Measurements from ENCODE around the gene PDCD1. TPM values are rescaled to one million over a fixed set of nuclear protein-coding genes. Genes with fewer than 3 reads are reported as not detected.

PDCD1 gene
- total RNA-seq, 1 donor from 2014 or later: not detected

- Mint-ChIP-seq H3K9me3 (ENCODE audit: unreplicated experiment) (no peaks in the 10 kb centered on the region), H3K27ac (ENCODE audit: unreplicated experiment) (peak overlapping the region; percentile 18), H3K4me1 (ENCODE audit: unreplicated experiment) (peaks cover 2% of the 10 kb centered on the region), H3K4me3 (ENCODE audit: unreplicated experiment) (no peak overlapping the region), H3K36me3 (ENCODE audit: low read depth, unreplicated experiment) (peaks cover 3% of the 10 kb centered on the region), H3K27me3 (ENCODE audit: unreplicated experiment) (peaks cover 6% of the 10 kb centered on the region)
- no peak for TF ChIP-seq CTCF (IDR thresholded peaks at IDR 0.05; ENCODE audit: unreplicated experiment)
- no peak for DNase-seq (ENCODE audit: low spot score)
These were observed 36.2 kb upstream of the PDCD1 start for GRCh38 chr2:241894681-241895426.

GRCh38 chr2:241894056-241894641 lies 35.5 kb upstream of the PDCD1 start:
- Mint-ChIP-seq H3K36me3 (ENCODE audit: low read depth, unreplicated experiment) (peaks cover 10% of the 10 kb centered on the region), H3K27me3 (ENCODE audit: unreplicated experiment) (peaks cover 5% of the 10 kb centered on the region), H3K27ac (ENCODE audit: unreplicated experiment) (no peak overlapping the region)

GRCh38 chr2:241893265-241893664 lies 34.6 kb upstream of the PDCD1 start:
- Mint-ChIP-seq H3K9me3 (ENCODE audit: unreplicated experiment) (no peaks in the 10 kb centered on the region), H3K4me3 (ENCODE audit: unreplicated experiment) (no peak overlapping the region), H3K4me1 (ENCODE audit: unreplicated experiment) (peaks cover 4% of the 10 kb centered on the region), H3K27ac (ENCODE audit: unreplicated experiment) (no peak overlapping the region), H3K36me3 (ENCODE audit: low read depth, unreplicated experiment) (peaks cover 15% of the 10 kb centered on the region), H3K27me3 (ENCODE audit: unreplicated experiment) (peaks cover 7% of the 10 kb centered on the region)
- DNase-seq (ENCODE audit: low spot score): no peak
- TF ChIP-seq CTCF (IDR thresholded peaks at IDR 0.05; ENCODE audit: unreplicated experiment): no peak

More at GRCh38 chr2:241894056-241894641, 35.5 kb upstream of the PDCD1 start:
- no peak for TF ChIP-seq CTCF (IDR thresholded peaks at IDR 0.05; ENCODE audit: unreplicated experiment)
- peaks cover 4% of the 10 kb centered on the region for H3K4me1 Mint-ChIP-seq (ENCODE audit: unreplicated experiment)
- H3K4me3 Mint-ChIP-seq (ENCODE audit: unreplicated experiment): no peak overlapping the region
- no peak for DNase-seq (ENCODE audit: low spot score)
- H3K9me3 Mint-ChIP-seq (ENCODE audit: unreplicated experiment): no peaks in the 10 kb centered on the region

GRCh38 chr2:241892299-241893137 lies 33.8 kb upstream of the PDCD1 start:
- DNase-seq (ENCODE audit: low spot score): no peak
- Mint-ChIP-seq H3K4me3 (ENCODE audit: unreplicated experiment) (no peak overlapping the region), H3K4me1 (ENCODE audit: unreplicated experiment) (peaks cover 4% of the 10 kb centered on the region), H3K27me3 (ENCODE audit: unreplicated experiment) (peaks cover 10% of the 10 kb centered on the region), H3K9me3 (ENCODE audit: unreplicated experiment) (no peaks in the 10 kb centered on the region), H3K36me3 (ENCODE audit: low read depth, unreplicated experiment) (peaks cover 20% of the 10 kb centered on the region), H3K27ac (ENCODE audit: unreplicated experiment) (no peak overlapping the region)
- TF ChIP-seq CTCF (IDR thresholded peaks at IDR 0.05; ENCODE audit: unreplicated experiment): no peak
